HEK293T (cell line): ENCODE results near the gene RAB11A.

Experiments
- ELF4 ChIP-seq: fragments of 450-650 bp; IDR thresholded peaks from 2 replicates; pipeline ENCODE4 v1.6.1; 2017; ENCODE audit warnings: antibody characterized with exemption
- FOXA1 ChIP-seq: fragments of 450-650 bp; IDR thresholded peaks from 2 replicates; pipeline ENCODE4 v1.6.1; 2016; ENCODE audit warnings: mild to moderate bottlenecking
- FOXK2 ChIP-seq: fragments of 450-650 bp; IDR thresholded peaks from 2 replicates; pipeline ENCODE4 v1.6.1; 2016; ENCODE audit warnings: mild to moderate bottlenecking
- FOXM1 ChIP-seq: fragments of 450-650 bp; IDR thresholded peaks from 2 replicates; pipeline ENCODE4 v1.6.1; 2017; ENCODE audit warnings: mild to moderate bottlenecking, borderline replicate concordance
- HDGF ChIP-seq: fragments of 450-650 bp; IDR thresholded peaks from 2 replicates; pipeline ENCODE4 v1.6.1; 2017; ENCODE audit warnings: antibody characterized with exemption, borderline replicate concordance
- NFRKB ChIP-seq: fragments of 450-650 bp; IDR thresholded peaks from 2 replicates; pipeline ENCODE4 v1.6.1; 2016; ENCODE audit warnings: mild to moderate bottlenecking, moderate library complexity
- SP1 ChIP-seq: fragments of 450-650 bp; IDR thresholded peaks from 2 replicates; pipeline ENCODE4 v1.6.1; 2017
- SUZ12 ChIP-seq: fragments of 450-650 bp; IDR thresholded peaks from 2 replicates; pipeline ENCODE4 v1.6.1; 2016; ENCODE audit warnings: mild to moderate bottlenecking
- TARDBP ChIP-seq: fragments of 450-650 bp; IDR thresholded peaks from 2 replicates; pipeline ENCODE4 v1.6.1; 2016
- ZNF384 ChIP-seq: fragments of 450-650 bp; IDR thresholded peaks from 2 replicates; pipeline ENCODE4 v1.6.1; 2016

DNA sequence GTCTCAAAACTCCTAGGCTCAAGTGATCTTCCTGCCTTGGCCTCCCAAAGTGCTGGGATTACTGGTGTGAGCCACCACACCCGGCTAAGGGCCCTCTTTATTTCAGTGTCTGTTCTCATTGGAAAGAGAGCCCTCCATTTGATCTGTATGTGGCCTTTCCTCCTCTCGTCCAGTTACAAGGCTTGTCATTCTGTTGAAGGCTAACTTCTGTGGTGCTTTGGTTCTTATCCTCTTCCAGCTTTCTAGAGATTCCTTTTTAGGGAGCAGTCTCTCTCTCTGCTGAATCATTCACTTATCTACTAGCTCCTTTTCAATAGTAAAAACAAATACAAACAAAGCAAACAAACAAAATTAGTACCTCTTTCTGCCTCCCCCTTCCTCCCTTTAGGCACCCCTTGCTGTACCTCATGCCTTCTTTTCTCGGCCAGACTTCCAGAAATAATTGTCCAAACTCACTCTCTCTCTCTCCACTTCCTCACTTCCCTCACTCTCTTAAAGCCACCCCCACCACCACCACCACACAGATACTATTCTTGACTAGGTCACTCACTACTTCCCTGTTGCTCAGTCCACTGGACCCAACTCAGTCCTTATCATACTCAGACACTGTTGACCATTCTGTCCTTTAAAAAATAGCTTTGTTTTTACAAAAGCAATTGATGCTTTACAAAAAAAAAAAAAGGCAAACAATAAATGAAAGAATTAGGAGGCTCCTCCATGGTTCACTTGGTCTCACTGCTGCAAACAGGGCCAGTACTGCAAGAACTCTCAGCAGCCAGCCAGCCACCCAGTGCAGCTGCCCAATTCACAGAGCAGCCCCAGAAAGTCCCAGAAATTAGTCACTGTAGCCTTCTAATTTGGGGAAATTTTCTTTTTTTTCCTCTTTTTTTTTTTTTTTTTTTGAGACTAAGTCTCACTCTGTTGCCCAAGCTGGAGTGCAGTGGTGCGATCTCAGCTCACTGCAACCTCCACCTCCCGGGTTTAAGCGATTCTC, 31.7 kb upstream of the RAB11A start:
- TF ChIP-seq FOXA1 (no peak), SP1 (no peak), TARDBP (no peak), NFRKB (no peak), ELF4 (no peak), FOXM1 (no peak), FOXK2 (no peak), ZNF384 (no peak), SUZ12 (no peak), HDGF (no peak)
